GM18907 (cell line): ENCODE data around the gene ANO4.
"Not testable (repeated sequence)": the region's sequence is repeated elsewhere in the genome, so short reads cannot be mapped to it uniquely, and the experiment has no call there.

ENCODE experiments used
- ATAC-seq: cut with Tn5 transposase; IDR thresholded peaks from one replicate; pipeline ENCODE4 v1.9.1; 2021; ENCODE audit warnings: mild to moderate bottlenecking, moderate library complexity; ENCODE audit not compliant: unreplicated experiment

Gene ANO4

DNA sequence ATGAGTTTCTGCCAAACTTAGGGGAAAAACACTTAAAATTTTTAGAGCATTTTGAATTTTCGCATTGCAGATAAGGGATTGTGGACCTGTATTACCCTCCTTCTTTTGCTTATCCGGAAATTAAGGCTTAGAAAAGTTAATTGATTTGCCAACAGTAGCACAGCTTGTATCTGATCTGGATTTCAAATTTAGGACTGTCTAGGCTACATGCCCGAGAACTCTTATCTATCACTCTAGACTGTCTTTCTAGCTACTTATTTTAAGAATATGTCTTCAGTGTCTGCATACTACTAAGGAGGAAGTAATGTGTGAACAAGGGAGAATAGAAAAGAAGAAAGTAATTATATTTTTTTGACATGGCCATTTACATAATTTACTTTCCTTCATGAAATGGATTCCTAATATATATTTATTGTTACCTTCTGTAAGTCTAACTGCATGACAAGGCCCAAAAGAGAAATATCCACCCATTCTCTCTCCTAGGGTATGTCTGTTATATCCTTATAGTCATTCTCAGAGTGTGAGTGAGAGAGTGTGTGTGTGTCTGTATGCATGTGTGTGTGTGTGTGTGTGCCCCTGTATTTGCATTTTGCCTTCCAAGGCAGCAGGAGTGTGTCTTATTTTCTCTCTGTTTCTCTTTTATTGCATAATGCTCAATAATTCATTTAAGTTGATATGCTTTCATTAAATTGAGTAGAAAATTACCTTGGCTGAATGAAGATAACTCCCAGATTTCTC lies 283.4 kb downstream of the ANO4 start:
- ATAC-seq = no peak

DNA sequence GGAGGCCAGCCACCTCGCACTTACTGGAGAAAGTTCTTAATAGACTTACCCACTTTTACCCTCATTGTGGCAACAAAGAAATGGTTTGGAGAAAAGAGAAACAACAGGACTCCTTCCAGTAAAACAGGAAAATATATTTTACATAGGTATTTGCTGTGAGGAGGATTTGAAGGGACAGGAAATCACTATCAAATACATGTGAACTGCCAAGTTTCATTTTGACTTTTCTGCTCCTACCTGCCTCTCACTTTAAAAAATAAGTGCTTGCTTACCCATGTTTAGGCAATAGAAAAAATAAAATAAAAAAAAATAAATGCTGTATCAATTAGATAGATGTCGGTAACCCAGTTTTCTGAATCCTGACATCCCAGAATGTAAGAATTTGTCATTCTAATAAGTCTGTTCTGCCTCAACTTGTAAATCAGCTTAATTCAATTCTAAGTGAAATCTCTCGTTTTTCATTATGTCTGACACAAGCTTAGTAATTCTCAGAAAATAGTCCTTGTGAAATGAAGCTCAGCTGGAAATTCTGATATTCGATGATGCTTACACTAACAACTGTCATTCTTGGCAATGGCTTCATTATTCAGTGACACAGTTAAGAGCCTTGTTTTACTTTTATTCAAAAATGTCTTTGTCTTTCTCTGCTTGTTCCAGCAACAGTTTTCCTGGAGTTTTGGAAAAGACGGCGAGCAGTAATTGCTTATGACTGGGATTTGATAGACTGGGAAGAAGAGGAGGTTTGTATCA lies 284.1 kb downstream of the ANO4 start:
- no peak for ATAC-seq

DNA sequence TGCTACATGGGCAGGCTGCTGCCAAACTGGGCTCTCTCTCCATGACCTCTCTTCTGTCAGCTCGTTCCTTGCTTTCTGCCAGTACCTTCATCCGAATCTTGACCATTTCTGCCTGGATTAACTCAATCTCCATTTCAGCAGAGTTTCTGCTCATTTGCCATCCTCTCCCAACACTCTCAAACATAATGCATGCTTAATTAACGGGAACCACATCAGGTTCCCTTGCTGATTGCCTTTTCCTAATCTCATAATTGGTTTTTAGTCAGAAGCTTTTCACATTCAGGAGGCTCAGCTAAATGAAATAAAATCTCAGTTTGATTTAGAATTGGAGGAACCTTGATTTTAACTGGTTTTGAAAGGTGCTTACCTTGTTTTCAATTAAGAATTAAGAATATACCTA lies 288.1 kb downstream of the ANO4 start:
- no peak for ATAC-seq

DNA sequence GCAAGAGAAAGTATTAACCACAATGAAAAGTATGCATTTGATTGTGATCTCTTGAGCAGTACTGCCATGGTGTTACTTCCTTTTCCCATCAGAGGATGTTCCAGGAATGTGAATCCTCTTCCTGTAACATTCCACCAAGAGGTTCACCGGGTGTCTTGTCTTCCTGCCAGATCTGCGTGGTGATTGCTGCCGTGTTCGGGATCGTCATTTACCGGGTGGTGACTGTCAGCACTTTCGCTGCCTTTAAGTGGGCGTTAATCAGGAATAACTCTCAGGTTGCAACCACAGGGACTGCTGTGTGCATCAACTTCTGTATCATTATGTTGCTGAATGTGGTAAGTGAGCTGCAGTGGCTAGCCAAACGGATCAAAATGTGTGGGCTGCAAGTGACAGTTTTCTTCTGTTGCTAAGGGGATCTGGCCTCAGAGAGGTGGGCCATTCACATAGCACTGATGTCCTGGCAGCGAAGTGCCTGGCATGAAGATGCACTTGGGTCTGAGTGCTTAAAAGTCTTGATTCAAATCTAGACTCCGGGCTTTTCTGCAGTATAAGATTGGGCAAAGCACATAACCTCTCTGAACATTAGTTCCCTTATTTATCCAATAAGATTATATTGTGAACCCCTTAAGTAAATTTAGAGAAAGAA lies 292.0 kb downstream of the ANO4 start:
- no peak for ATAC-seq

DNA sequence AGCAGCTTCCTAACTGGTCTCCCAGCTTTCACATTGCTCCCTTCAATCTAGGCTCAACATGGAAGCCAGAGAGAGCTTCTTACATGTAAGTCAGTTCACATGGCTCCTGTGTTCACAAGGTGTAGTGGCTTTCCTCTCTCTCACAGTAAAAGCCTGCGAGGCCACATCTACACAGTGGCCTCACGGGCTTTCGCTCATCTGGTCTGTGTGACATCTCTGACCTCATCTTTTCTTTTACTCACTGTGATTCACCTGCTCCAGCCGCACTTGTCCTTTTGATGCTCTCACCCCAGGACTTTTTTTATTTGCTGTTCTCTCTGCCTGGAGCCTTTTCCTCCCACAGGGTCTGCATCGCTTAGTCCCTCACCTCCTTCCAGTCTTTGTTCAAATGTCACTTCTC lies 293.3 kb downstream of the ANO4 start:
- no peak for ATAC-seq

DNA sequence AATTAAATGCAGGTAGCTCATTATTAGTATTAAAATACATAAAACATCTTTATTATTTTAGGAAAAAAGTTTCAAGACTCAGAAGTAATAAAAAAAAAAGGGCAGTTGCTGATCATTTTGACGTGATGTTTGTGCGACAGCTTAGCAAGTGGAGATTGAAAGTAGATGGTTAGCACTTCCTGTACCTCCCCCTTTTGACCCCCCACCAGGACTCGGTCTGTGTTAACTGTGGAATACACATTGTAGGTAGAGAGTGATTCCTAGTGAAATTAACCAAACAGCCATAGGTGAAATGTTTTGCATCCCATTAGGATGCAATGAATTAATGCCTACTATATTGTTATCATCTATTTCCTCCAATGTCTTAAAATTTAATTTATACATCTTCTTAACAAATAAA lies 294.7 kb downstream of the ANO4 start:
- ATAC-seq = no peak

DNA sequence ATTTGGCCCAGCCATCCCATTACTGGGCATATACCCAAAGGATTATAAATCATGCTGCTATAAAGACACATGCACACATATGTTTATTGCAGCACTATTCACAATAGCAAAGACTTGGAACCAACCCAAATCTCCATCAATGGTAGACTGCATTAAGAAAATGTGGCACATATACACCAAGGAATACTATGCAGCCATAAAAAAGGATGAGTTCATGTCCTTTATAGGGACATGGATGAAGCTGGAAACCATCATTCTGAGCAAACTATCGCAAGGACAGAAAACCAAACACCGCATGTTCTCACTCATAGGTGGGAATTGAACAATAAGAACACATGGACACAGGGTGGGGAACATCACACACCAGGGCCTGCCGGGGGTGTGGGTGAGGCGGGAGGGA lies 295.6 kb downstream of the ANO4 start:
- not testable (repeated sequence) for ATAC-seq

DNA sequence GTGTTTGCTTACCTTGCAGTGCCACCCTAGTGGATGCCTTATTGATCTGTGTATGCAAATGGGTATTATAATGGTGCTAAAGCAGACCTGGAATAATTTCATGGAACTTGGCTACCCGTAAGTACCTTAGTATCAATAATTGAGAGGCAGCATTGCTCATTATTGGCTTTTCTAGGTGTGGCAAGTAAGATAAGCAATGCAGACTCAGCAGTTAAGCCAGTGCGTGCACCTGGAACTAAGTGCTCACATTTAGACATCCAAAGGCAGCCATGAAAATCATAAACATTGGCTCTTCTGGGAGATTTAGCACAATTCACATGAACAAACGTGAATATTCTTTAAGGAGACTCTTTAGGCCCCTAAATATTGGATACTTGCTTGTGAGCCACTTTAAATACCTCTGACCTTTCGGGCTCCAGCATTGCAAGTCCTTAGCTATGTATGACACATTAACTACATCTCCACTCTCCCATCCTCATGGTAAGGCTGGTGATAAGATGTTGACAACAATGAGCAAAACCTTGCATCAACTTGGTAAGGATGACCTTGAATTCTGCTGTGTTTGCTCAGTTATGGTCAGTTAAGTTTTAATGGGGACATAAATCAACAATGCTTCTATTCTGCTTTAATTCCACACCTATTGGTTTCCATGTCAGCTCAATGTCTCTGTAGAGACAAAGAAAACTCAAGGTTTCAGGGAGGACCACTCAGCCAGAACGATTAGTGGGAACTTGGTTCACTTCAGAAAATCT lies 303.4 kb downstream of the ANO4 start:
- ATAC-seq = no peak

DNA sequence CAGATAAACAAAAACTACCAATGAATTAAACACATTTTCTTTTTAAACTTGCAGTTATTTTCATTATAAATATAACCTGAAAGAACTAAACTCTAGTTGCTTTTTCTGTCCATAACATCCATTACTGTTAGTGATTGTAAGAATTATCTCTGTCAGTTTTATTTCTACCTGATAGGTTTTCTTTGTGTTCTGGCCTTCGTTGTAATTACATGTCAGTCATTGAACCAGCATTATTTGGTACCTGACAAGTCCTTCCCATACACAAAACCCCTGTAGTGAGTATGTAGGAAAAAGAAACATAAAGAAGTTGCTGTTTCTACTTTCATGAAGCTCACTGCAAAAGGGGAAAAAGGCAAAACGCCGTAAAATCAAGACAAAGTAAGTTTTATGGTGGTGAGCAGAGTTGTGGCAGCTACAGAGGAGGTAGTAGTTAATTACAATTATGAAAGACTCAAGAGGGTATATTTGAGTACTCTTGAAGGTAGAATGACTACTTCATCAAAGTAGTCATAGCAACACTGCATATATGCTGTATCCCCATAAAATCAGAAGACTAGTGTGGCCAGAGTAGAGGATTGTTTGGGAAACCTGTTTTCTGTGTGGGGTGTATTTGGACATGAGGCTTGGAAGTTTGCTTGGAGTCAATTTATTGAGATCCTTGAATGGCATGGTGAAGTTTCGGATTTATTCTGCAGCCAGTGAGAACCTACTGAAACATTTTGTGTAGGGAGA lies 312.6 kb downstream of the ANO4 start:
- no peak for ATAC-seq

DNA sequence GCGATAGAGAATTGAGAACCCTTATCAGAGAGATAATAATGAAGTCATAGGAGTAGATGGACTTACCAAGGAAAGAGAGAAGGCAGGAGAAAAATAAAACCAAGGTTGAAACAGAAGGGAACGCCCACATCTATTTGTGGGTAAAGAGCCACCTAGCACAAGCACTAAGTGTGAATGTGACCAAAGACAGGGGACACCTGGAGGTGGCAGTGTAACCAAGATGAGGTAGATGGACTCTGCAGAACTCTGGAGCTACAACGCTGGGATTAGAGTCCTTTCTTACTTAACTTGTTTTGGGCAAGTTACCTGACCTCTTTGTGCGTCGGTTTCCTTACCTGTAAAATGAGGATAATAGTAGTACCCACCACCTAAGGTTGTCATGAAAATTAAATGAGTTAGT lies 313.6 kb downstream of the ANO4 start:
- no peak for ATAC-seq

DNA sequence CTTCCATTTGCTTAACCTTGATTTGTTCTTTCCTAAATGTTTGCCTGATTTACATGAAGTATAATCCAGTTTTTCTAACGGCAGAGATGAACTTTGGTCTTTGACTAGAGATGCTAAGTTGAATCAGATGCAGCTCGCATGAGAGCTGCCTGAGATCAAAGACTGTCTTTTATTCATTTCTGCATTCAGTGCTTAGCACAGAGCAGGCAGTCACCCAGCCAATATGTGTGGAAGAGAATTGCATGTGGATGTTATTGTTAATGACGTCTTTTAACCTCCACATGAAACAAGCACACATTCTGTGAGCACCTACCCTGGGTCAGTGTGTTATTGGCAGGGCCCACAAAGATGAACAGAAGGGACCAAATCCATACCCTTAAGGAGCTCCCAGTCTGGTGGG lies 316.3 kb downstream of the ANO4 start:
- ATAC-seq = no peak

DNA sequence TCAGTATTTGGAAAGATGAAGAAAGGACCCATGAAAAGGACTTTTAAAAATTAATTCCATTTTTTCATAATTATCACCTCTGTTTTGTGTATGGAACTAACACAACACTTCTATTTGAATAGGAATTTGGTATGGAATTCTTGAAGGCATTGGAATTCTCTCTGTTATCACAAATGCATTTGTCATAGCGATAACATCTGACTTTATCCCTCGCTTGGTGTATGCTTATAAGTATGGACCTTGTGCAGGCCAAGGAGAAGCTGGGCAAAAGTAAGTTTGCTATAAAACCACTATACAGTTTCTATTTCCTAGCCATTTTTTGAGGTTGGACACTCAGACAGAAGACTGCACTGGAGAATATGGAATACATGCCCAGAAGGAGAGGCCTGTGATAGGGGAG lies 316.9 kb downstream of the ANO4 start:
- no peak for ATAC-seq

DNA sequence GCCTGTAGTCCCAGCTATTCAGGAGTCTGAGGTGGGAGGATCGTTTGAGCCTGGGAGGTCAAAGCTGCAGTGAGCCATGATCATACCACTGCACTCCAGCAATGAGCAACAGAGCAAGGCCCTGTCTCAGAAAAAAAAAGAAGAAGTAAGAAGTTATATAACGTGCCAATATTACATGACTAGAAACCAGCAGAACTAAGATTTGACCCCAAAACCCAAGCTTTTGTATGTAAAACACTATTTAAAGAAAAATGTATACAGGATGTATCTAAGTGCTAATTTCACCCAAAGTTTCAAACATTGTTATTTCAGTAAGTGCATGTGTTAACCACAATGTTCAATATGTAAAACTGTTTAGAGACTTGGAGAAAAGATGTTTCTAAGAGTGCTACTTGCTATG lies 320.8 kb downstream of the ANO4 start:
- no peak for ATAC-seq

DNA sequence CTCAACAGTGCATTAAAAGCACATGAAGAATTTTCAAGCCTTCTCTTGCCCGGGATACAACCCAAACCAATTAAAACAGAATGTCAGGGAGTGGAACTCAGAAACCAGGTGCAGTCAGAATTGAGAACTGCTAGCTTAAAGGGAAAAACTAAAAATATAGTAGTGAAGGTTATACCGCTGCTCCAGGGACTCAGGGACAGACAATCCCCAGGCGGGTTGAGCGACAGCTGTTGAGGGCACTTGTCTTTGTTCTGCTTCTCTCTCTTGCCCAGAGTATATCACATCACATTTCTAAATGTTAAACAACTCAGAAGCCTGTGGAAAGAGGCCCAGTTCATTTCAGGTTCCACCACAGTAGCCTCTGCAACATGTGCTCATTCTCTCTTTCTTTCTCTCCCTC lies 322.3 kb downstream of the ANO4 start:
- no peak for ATAC-seq

DNA sequence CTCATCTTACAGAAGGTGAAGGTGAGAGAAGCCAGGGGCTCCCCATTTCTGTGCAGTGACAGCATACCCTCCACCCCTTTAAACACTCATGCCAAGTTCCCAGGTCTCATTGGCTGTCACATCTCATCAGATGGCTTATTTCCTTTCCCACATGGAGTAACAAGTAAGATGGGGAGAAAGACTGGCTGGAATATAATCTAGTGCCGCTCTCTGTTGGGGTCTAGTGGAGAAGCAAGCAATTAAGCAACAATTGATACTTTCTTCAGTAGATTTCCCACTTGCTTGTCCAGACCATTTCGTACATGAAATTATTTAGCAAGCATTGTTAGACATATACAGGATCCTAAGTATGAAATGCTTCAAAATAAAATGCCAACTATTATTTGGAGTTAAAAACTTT lies 323.3 kb downstream of the ANO4 start:
- no peak for ATAC-seq

DNA sequence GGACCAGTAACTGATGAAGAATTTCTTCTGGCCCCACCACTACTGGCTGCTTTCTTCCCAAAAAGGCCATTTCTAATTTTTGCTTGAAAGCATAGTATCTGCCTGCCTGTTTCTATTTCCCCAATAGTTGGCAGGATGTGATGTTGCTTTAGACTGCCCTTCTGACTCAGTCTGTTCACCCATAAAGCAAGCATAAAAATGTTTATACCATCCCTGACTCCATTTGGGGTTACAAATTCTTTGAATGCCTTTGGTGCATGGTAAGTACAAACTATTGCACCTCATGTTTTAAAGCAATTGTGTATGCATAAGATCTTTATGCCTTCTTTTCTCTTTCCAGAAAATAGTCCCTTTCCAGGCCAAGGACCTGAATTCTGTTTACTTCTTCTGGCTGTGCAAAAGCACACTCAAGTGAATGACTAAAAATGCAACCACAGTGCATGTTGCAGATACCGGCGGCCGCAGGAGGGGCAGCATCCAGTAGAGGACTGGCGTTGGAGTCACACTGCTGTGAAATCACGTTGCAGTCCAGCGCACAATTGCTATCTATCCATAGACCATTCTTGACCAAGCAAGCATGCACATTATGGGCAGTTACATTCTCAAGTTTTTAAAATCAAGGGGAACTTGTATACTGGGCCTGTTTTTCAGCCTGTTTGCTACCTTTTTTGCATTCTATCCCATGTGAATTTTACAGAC lies 333.1 kb downstream of the ANO4 start:
- ATAC-seq = no peak

DNA sequence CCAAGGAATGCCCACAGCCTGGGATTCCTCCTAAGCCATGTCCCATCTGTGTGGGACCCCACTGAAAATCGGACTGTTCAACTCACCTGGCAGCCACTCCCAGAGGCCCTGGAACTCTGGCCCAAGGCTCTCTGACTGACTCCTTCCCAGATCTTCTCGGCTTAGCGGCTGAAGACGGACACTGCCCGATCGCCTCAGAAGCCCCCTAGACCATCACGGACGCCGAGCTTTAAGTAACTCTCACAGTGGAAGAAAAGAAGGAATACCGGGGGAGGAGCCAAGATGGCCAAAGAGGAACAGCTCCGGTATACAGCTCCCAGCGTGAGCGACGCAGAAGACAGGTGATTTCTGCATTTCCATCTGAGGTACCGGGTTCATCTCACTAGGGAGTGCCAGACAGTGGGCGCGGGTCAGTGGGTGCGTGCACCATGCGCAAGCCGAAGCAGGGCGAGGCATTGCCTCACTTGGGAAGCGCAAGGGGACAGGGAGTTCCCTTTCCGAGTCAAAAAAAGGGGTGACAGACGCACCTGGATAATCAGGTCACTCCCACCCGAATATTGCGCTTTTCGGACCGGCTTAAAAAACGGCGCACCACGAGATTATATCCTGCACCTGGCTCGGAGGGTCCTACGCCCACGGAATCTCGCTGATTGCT lies 351.3 kb downstream of the ANO4 start:
- not testable (repeated sequence) for ATAC-seq

DNA sequence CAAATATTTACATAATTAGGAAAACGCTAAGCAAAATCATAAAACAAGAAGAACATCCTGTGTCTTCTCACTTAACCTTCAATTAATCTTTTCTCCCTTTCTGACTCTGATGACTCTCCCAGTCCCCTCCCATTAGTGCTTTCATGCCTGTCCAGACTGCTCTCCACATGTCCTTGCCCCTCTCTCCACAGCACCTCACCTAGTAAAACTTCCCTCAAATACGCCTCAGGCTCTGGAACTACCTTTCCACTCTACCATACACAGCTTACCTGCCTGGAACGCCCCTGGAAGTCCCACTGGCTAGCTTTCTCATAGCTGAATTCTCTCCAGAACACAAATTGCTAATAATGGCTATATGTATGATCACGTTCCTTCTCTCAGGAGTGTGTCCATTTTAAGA lies 370.7 kb downstream of the ANO4 start:
- no peak for ATAC-seq

DNA sequence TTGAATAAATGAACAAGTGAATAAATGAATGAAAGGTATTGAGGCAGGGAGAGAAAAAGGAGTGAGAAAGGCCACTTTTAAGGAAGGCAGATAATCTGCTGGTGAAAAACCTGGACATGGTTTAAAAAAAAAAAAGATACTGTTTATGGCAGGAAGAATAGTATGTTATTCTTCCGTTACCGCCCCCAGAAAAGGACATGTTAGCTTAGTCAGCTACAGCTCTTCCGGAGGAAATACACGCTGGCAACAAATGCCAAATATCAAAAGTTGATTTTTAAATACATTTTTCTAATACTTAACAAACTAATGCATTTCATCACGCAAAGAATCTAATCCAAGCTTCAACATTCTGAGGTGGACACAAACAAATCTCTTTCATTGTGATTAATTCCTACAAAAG lies 372.3 kb downstream of the ANO4 start:
- no peak for ATAC-seq

DNA sequence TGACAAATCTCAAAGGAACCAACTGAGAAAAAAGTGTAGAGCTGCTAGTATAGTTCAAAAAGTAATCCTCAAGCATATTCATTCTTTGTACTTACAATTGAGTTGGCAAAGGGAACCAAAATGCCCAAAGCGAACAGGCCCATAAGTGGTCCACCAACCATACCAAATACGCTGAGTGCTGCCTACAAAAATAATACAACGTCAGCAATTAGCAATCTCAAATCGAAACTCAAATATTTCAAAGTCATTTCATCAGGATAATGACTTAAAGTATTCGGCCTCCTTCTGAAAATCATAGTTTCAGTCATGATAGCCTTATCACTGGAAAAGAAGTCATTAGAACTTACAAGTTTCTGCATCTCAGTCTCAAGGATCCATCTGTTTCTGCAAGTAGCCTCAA lies 373.4 kb downstream of the ANO4 start:
- no peak for ATAC-seq
